ENCODE results near the gene C11orf24. TPM values are rescaled to one million over a fixed set of nuclear protein-coding genes. Genes with fewer than 3 reads are reported as not detected.
A peak's percentile ranks its signal among the peaks of the same experiment; 100 is the strongest.

Gene C11orf24
- total and polyA plus RNA-seq, 11 donors = 17.6 to 60.5 (median 33.6) TPM

GRCh38 chr11:68297812-68298658, 26.3 kb upstream of the C11orf24 start:
- peak overlapping the region in 5 of 12 donors; percentile 3 to 28 (median 10) for H3K4me3 ChIP-seq
- H3K27me3 ChIP-seq = no peaks in the 10 kb centered on the region
- H3K36me3 ChIP-seq = no peaks in the 10 kb centered on the region
- WGBS, 4 donors = 30 to 37% (median 33%) methylated on average over 33 to 40 of the region's 40 CpGs
- intact Hi-C loops (cut with DNase I) = loop anchor here (1.0 to 10.0 kb wide), 12 partner anchors 26 to 159 kb away; partner anchors contain the start of gene KMT5B (in 1 of the 10)
- H3K27ac ChIP-seq = no peak overlapping the region
- H3K9me3 ChIP-seq = no peaks in the 10 kb centered on the region
- TF ChIP-seq CTCF (IDR thresholded peaks at IDR 0.05) = peak in 11 of 12 donors; percentile 94 to 99 (median 98)
- TF ChIP-seq POLR2A (IDR thresholded peaks at IDR 0.05) = no peak
- ATAC-seq = peak; percentile 93 to 97 (median 96)
- peak; percentile 77 to 92 (median 80) for DNase-seq
- H3K4me1 ChIP-seq = peaks cover 0 to 22% (median 12%) of the 10 kb centered on the region in 12 donors

DNA sequence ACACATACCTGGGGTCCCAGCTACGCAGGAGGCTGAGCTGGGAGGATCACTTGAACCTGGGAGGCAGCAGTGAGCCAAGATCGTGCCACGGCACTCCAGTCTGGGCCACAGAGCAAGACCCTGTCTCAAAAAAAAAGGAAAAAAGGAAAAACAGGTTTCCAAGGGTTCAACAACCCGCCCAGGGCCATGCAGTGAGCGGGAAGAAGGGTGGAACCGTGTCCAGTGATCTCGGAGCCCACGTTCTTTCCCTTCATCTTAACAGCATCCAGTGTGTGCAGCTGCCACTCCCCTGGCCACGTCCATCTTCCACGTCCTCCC, 25.7 kb upstream of the C11orf24 start:
- intact Hi-C loops (cut with DNase I) = loop anchor here (1.0 to 10.0 kb wide), 12 partner anchors 25 to 160 kb away; partner anchors contain the start of gene KMT5B (in 1 of the 10)
- ATAC-seq (no peak), DNase-seq (no peak)
- H3K9me3 ChIP-seq = no peaks in the 10 kb centered on the region
- H3K4me3 ChIP-seq = peak overlapping the region in 5 of 12 donors; percentile 3 to 28 (median 10)
- H3K36me3 ChIP-seq = no peaks in the 10 kb centered on the region
- WGBS, 4 donors = 37 to 47% (median 42%) methylated on average over 10 of the region's 10 CpGs
- H3K27me3 ChIP-seq = no peaks in the 10 kb centered on the region
- H3K4me1 ChIP-seq = peaks cover 0 to 19% (median 12%) of the 10 kb centered on the region in 12 donors
- H3K27ac ChIP-seq = no peak overlapping the region
- TF ChIP-seq CTCF (IDR thresholded peaks at IDR 0.05) = no peak
- TF ChIP-seq POLR2A (IDR thresholded peaks at IDR 0.05) = no peak

DNA sequence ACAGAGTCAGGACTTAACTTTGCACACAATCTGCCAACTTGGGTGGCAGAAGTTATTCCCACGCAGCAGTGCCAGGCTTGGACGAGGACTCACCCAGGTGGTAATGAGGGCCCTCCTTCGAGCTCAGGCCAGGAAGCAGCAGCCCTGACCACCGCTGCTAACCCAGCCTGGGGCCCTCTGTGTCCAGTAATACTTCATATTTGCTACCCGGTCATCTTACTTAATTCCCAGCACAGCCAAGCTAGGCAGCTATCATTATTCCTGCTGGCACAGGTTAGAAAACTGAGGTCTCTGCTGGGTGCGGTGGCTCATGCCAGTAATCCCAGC, 25.2 kb upstream of the C11orf24 start:
- ATAC-seq = no peak
- Histone ChIP-seq H3K27me3 (no peaks in the 10 kb centered on the region), H3K4me3 (no peak overlapping the region), H3K9me3 (no peaks in the 10 kb centered on the region), H3K27ac (no peak overlapping the region), H3K36me3 (no peaks in the 10 kb centered on the region), H3K4me1 (peaks cover 0 to 19% (median 12%) of the 10 kb centered on the region in 12 donors)
- no peak for TF ChIP-seq CTCF (IDR thresholded peaks at IDR 0.05)
- TF ChIP-seq POLR2A (IDR thresholded peaks at IDR 0.05) = no peak
- intact Hi-C loops (cut with DNase I) = loop anchor here (1.0 to 10.0 kb wide), 12 partner anchors 25 to 160 kb away; partner anchors contain the start of gene KMT5B (in 1 of the 10)
- 92 to 98% (median 93%) methylated on average over 6 of the region's 6 CpGs for WGBS, 4 donors
- DNase-seq = no peak

GRCh38 chr11:68296344-68297051, 24.7 kb upstream of the C11orf24 start:
- no peak for TF ChIP-seq CTCF (IDR thresholded peaks at IDR 0.05)
- TF ChIP-seq POLR2A (IDR thresholded peaks at IDR 0.05) = no peak
- ATAC-seq (no peak), DNase-seq (no peak)
- 89 to 95% (median 91%) methylated on average over 11 to 15 of the region's 15 CpGs for WGBS, 4 donors
- Histone ChIP-seq H3K27ac (no peak overlapping the region), H3K4me3 (no peak overlapping the region), H3K9me3 (no peaks in the 10 kb centered on the region), H3K36me3 (no peaks in the 10 kb centered on the region), H3K4me1 (peaks cover 0 to 19% (median 12%) of the 10 kb centered on the region in 12 donors), H3K27me3 (no peaks in the 10 kb centered on the region)
- intact Hi-C loops (cut with DNase I) = loop anchor here (1.0 to 10.0 kb wide), 12 partner anchors 24 to 161 kb away; partner anchors contain the start of gene KMT5B (in 1 of the 10)

Data from heart left ventricle (tissue), 16 donors.